Mesothelial cell of epicardium (in vitro differentiated cells): ENCODE measurements around the gene GTF3C2. TPM values are rescaled to one million over a fixed set of nuclear protein-coding genes. Genes with fewer than 3 reads are reported as not detected.

ENCODE experiments used
- DNase-seq, 2 experiments: peaks; one replicate each; pipeline ENCODE4 v3.0.0; 2021; ENCODE audit warnings: low spot score in 2 of 2; ENCODE audit not compliant: unreplicated experiment in 2 of 2
- H3K27ac Mint-ChIP-seq: 2 replicates; pipeline ENCODE4 v1.8.0; 2021; ENCODE audit warnings: mixed read lengths
- H3K27me3 Mint-ChIP-seq: 2 replicates; pipeline ENCODE4 v1.8.0; 2021; ENCODE audit warnings: low read depth, mixed read lengths
- H3K36me3 Mint-ChIP-seq: 2 replicates; pipeline ENCODE4 v1.8.0; 2021; ENCODE audit warnings: mixed read lengths
- H3K4me1 Mint-ChIP-seq: 2 replicates; pipeline ENCODE4 v1.8.0; 2021; ENCODE audit warnings: mixed read lengths
- H3K4me3 Mint-ChIP-seq: 2 replicates; pipeline ENCODE4 v1.8.0; 2021; ENCODE audit warnings: mild to moderate bottlenecking, moderate library complexity, mixed read lengths
- H3K9me3 Mint-ChIP-seq: 2 replicates; pipeline ENCODE4 v1.8.0; 2021; ENCODE audit warnings: mixed read lengths
- total RNA-seq: library from RNA; stranded (reverse); gene quantifications from 3 replicates; pipeline ENCODE4 v1.2.1, GENCODE V29; 2021
- TF ChIP-seq, protein P1 (sequence below): fragments of 200-600 bp; sonication (generic); IDR thresholded peaks from one replicate; pipeline ENCODE4 v1.5.0; 2021; ENCODE audit warnings: antibody characterized with exemption; ENCODE audit not compliant: unreplicated experiment

GTF3C2 gene
- total RNA-seq, 1 donor from 2014 or later, result 87.5 TPM

DNA sequence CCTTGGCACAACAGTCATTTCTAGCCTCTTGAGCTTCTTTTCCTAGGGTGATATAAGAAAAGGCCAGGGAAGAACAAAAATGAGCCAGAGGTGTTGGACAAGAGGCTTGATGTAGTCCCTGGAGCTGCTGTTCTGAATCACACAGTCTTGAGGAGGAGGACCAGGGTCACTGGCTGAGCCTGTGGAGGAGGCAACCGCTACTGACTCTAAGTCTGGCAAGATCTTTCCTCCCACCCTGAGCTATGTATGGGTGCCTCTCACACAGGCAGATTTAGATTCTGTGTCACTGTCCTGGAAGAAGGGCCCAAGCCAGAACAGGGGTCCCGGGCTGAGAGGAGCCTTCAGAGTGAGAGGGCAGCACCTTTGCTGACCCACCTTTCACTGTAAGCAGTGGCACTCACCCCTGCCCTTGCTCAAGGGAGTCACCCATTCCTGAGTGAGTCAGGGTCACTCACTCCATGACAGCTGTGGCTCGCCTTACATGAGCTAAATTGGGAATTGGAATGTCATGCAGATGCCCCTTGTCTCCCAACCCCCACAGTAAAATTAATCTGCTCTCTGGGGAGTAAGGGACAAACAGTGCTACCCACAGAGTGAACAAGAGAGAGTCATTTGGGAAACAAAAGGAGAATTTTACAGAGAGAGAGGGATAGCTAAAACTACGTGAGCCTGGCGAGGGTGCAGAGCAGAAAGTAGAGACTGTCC, 74.6 kb downstream of the GTF3C2 start, which contains the start of gene TRIM54:
TSS of gene TRIM54 (plus strand) at position 575 of the 705 bp plus-strand sequence. CDS start 303 bp downstream, outside the sequence.
- no peak within 1 kb of the TSS for H3K27ac Mint-ChIP-seq
- no peaks in the 10 kb centered on the region for H3K36me3 Mint-ChIP-seq
- no peak within 1 kb of the TSS for H3K4me3 Mint-ChIP-seq
- DNase-seq, result no peak
- TF ChIP-seq, protein P1, sequence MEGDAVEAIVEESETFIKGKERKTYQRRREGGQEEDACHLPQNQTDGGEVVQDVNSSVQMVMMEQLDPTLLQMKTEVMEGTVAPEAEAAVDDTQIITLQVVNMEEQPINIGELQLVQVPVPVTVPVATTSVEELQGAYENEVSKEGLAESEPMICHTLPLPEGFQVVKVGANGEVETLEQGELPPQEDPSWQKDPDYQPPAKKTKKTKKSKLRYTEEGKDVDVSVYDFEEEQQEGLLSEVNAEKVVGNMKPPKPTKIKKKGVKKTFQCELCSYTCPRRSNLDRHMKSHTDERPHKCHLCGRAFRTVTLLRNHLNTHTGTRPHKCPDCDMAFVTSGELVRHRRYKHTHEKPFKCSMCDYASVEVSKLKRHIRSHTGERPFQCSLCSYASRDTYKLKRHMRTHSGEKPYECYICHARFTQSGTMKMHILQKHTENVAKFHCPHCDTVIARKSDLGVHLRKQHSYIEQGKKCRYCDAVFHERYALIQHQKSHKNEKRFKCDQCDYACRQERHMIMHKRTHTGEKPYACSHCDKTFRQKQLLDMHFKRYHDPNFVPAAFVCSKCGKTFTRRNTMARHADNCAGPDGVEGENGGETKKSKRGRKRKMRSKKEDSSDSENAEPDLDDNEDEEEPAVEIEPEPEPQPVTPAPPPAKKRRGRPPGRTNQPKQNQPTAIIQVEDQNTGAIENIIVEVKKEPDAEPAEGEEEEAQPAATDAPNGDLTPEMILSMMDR, result no peak
- peaks cover 62% of the 10 kb centered on the region for H3K27me3 Mint-ChIP-seq
- H3K4me1 Mint-ChIP-seq, result peaks cover 12% of the 10 kb centered on the region
- no peaks in the 10 kb centered on the region for H3K9me3 Mint-ChIP-seq

DNA sequence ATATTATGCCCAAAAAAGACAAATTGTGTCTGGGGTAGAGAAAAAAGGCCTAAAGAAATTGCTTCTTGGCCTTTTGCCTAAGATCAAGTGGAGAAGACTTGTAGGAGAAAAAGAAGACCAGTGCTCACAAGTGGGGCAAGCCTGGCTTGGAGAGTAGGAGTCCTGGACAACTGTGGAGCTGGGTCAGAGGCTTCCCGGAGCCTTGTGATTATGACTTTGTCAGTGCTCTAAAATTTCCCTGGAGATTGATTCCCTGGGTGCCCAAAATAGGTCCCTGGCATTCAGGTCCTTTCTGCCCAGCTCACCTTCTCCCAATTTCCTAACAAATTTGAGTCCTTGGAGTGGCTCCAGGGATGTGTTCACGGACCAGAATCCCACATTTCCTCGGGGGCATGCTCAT, 75.1 kb downstream of the GTF3C2 start:
- peaks cover 12% of the 10 kb centered on the region for H3K4me1 Mint-ChIP-seq
- peaks cover 60% of the 10 kb centered on the region for H3K27me3 Mint-ChIP-seq
- no peak overlapping the region for H3K4me3 Mint-ChIP-seq
- H3K27ac Mint-ChIP-seq, result no peak overlapping the region
- no peak for DNase-seq
- TF ChIP-seq, protein P1, result no peak
- H3K9me3 Mint-ChIP-seq, result no peaks in the 10 kb centered on the region
- H3K36me3 Mint-ChIP-seq, result no peaks in the 10 kb centered on the region

DNA sequence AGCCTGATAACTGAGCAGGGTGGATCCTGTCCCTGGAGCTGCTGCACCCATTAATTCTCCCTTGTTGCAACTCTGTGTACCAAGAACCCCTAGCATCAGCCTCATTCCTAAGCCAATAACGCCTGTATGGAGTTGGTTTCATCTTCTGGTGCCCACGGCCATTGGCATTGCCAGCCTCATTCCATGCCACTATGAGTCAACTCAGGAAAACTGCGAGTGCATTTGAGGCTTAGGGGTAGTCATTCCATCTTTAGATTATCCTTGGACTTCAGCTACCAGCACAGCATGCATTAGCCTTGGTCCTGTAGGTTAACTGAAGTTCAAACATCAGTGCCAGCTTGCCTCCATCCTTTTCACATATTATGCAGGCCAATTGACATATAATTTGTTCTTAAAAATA, 75.7 kb downstream of the GTF3C2 start:
- Mint-ChIP-seq H3K4me3 (no peak overlapping the region), H3K27ac (no peak overlapping the region), H3K27me3 (peaks cover 61% of the 10 kb centered on the region), H3K9me3 (no peaks in the 10 kb centered on the region), H3K36me3 (no peaks in the 10 kb centered on the region), H3K4me1 (peaks cover 12% of the 10 kb centered on the region)
- no peak for DNase-seq
- TF ChIP-seq, protein P1, result no peak

DNA sequence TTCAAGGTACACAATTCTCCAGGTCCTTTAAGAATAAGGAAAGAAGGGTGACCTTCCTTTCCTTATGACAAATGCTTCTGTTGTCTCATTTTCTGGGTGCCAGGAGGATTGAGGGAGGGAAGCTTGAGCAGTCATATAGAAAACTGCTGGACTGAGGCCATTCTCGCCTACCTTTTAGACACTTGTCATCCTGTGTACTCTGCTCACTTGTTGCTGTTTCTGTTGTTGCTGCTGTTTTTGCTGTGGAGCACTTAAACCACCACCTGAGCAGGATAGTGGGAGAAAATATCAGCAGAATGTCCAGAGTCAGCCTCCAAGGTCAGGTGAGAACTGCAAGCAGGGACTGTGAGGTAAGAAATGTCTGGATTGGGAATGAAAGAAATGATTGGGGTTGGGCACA, 78.6 kb downstream of the GTF3C2 start:
- H3K9me3 Mint-ChIP-seq, result no peaks in the 10 kb centered on the region
- H3K27ac Mint-ChIP-seq, result no peak overlapping the region
- peaks cover 51% of the 10 kb centered on the region for H3K27me3 Mint-ChIP-seq
- no peaks in the 10 kb centered on the region for H3K36me3 Mint-ChIP-seq
- H3K4me3 Mint-ChIP-seq, result no peak overlapping the region
- TF ChIP-seq, protein P1, result no peak
- no peak for DNase-seq
- peaks cover 8% of the 10 kb centered on the region for H3K4me1 Mint-ChIP-seq

Other genes with a start within 250 kb of the GTF3C2 start
- gene CGREF1, start 237.6 kb downstream of the GTF3C2 start, total RNA-seq, result 1.5 to 3.0 TPM (median 1.8 TPM) in 3 replicates
- 0.95 to 1.5 TPM (median 0.99 TPM) in 3 replicates for gene ABHD1, start 232.9 kb downstream of the GTF3C2 start, total RNA-seq
- gene PREB, start 222.1 kb downstream of the GTF3C2 start, total RNA-seq, result 38.9 to 42.5 TPM (median 41.6 TPM) in 3 replicates
- not detected in 3 replicates for gene PRR30, start 217.4 kb downstream of the GTF3C2 start, total RNA-seq
- gene TCF23, start 207.8 kb downstream of the GTF3C2 start, total RNA-seq, result 0.04 TPM in 1 of 3 replicates, not detected in the others
- gene ATRAID, start 144.7 kb downstream of the GTF3C2 start, total RNA-seq, result 106 to 112 TPM (median 108 TPM) in 3 replicates
- 67.9 to 73.2 TPM (median 70.4 TPM) in 3 replicates for gene SLC5A6, start 144.5 kb downstream of the GTF3C2 start, total RNA-seq
- 74.4 to 82.5 TPM (median 80.5 TPM) in 3 replicates for gene CAD, start 139.4 kb downstream of the GTF3C2 start, total RNA-seq
- 2.3 to 3.4 TPM (median 3.1 TPM) in 3 replicates for gene SLC30A3, start 93.7 kb downstream of the GTF3C2 start, total RNA-seq
- gene DNAJC5G, start 81.3 kb downstream of the GTF3C2 start, total RNA-seq, result 0.18 to 0.27 TPM in 2 of 3 replicates, not detected in the other
- gene TRIM54, start 74.3 kb downstream of the GTF3C2 start, total RNA-seq, result 0.18 to 0.47 TPM (median 0.18 TPM) in 3 replicates
- gene UCN, start 48.3 kb downstream of the GTF3C2 start, total RNA-seq, result 3.1 to 5.1 TPM (median 4.4 TPM) in 3 replicates
- 65.8 to 70.0 TPM (median 68.3 TPM) in 3 replicates for gene MPV17, start 33.7 kb downstream of the GTF3C2 start, total RNA-seq
- gene EIF2B4, start 13.6 kb upstream of the GTF3C2 start, total RNA-seq, result 42.2 to 49.0 TPM (median 47.1 TPM) in 3 replicates
- gene SNX17, start 13.9 kb upstream of the GTF3C2 start, total RNA-seq, result 83.0 to 88.4 TPM (median 88.2 TPM) in 3 replicates
- gene ZNF513, start 24.0 kb upstream of the GTF3C2 start, total RNA-seq, result 25.0 to 25.7 TPM (median 25.1 TPM) in 3 replicates
- gene PPM1G, start 52.8 kb upstream of the GTF3C2 start, total RNA-seq, result 60.0 to 63.7 TPM (median 62.4 TPM) in 3 replicates
- 126 to 130 TPM (median 129 TPM) in 3 replicates for gene NRBP1, start 71.9 kb upstream of the GTF3C2 start, total RNA-seq
- gene KRTCAP3, start 85.6 kb upstream of the GTF3C2 start, total RNA-seq, result 24.5 to 26.1 TPM (median 25.5 TPM) in 3 replicates
- 60.6 to 68.0 TPM (median 63.0 TPM) in 3 replicates for gene IFT172, start 133.0 kb upstream of the GTF3C2 start, total RNA-seq
- gene FNDC4, start 138.4 kb upstream of the GTF3C2 start, total RNA-seq, result 8.1 to 8.4 TPM (median 8.4 TPM) in 3 replicates
- not detected in 3 replicates for gene GCKR, start 140.1 kb upstream of the GTF3C2 start, total RNA-seq
- gene ZNF512, start 226.3 kb upstream of the GTF3C2 start, total RNA-seq, result 65.6 to 75.1 TPM (median 72.8 TPM) in 3 replicates